ENCODE data around the gene BSDC1. TPM values are rescaled to one million over a fixed set of nuclear protein-coding genes. Genes with fewer than 3 reads are reported as not detected.

The BSDC1 gene
- polyA plus RNA-seq, 1 donor from 2014 or later, result 158 TPM

- no peak overlapping the region for H3K9ac ChIP-seq (ENCODE audit: low read length)
- no peak overlapping the region for H3K4me2 ChIP-seq (ENCODE audit: low read length)
- no peaks in the 10 kb centered on the region for H3F3A ChIP-seq (ENCODE audit: insufficient read depth, low read length, poor library complexity, severe bottlenecking)
- no peak overlapping the region for H3K4me3 ChIP-seq (ENCODE audit: low read length)
- peaks cover 11% of the 10 kb centered on the region for H3K9me3 ChIP-seq (ENCODE audit: low read length)
- no peaks in the 10 kb centered on the region for H3K79me2 ChIP-seq (replicated peaks; ENCODE audit: insufficient read depth, low read length)
- H3K9me2 ChIP-seq (ENCODE audit: insufficient read depth, low read length), result no peaks in the 10 kb centered on the region
- H4K20me1 ChIP-seq (ENCODE audit: insufficient read depth), result no peaks in the 10 kb centered on the region
- no peak overlapping the region for H3K27ac ChIP-seq (ENCODE audit: low read length)
- no peaks in the 10 kb centered on the region for H3K36me3 ChIP-seq (ENCODE audit: insufficient read depth, low read length)
- no peak overlapping the region for H2AFZ ChIP-seq (ENCODE audit: low read depth, low read length)
- TF ChIP-seq MXI1 (conservative IDR thresholded peaks at IDR 0.05; ENCODE audit: poor library complexity, severe bottlenecking) (no peak), POLR2AphosphoS5 (IDR thresholded peaks at IDR 0.05) (no peak), EP300 (conservative IDR thresholded peaks at IDR 0.05; ENCODE audit: poor library complexity, severe bottlenecking) (no peak), EZH2 (IDR thresholded peaks at IDR 0.05; ENCODE audit: borderline replicate concordance, insufficient read depth, low read length, poor library complexity, severe bottlenecking) (no peak), SMC3 (conservative IDR thresholded peaks at IDR 0.05; ENCODE audit: poor library complexity) (no peak)
- TF ChIP-seq, protein P1, sequence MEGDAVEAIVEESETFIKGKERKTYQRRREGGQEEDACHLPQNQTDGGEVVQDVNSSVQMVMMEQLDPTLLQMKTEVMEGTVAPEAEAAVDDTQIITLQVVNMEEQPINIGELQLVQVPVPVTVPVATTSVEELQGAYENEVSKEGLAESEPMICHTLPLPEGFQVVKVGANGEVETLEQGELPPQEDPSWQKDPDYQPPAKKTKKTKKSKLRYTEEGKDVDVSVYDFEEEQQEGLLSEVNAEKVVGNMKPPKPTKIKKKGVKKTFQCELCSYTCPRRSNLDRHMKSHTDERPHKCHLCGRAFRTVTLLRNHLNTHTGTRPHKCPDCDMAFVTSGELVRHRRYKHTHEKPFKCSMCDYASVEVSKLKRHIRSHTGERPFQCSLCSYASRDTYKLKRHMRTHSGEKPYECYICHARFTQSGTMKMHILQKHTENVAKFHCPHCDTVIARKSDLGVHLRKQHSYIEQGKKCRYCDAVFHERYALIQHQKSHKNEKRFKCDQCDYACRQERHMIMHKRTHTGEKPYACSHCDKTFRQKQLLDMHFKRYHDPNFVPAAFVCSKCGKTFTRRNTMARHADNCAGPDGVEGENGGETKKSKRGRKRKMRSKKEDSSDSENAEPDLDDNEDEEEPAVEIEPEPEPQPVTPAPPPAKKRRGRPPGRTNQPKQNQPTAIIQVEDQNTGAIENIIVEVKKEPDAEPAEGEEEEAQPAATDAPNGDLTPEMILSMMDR (IDR thresholded peaks at IDR 0.05; ENCODE audit: poor library complexity, severe bottlenecking), result no peak
- H3K27me3 ChIP-seq (ENCODE audit: insufficient read depth, low read depth, low read length), result no peaks in the 10 kb centered on the region
Measured at GRCh38 chr1:32411261-32411660, 17.0 kb upstream of the BSDC1 start.

- Histone ChIP-seq H4K20me1 (ENCODE audit: insufficient read depth) (no peaks in the 10 kb centered on the region), H3K36me3 (ENCODE audit: insufficient read depth, low read length) (no peaks in the 10 kb centered on the region), H2AFZ (ENCODE audit: low read depth, low read length) (no peak overlapping the region), H3K9ac (ENCODE audit: low read length) (no peak overlapping the region), H3K4me3 (ENCODE audit: low read length) (no peak overlapping the region), H3K27ac (ENCODE audit: low read length) (no peak overlapping the region), H3K9me3 (ENCODE audit: low read length) (no peaks in the 10 kb centered on the region), H3K79me2 (replicated peaks; ENCODE audit: insufficient read depth, low read length) (no peaks in the 10 kb centered on the region), H3K4me2 (ENCODE audit: low read length) (no peak overlapping the region), H3F3A (ENCODE audit: insufficient read depth, low read length, poor library complexity, severe bottlenecking) (no peaks in the 10 kb centered on the region), H3K9me2 (ENCODE audit: insufficient read depth, low read length) (no peaks in the 10 kb centered on the region), H3K27me3 (ENCODE audit: insufficient read depth, low read depth, low read length) (no peaks in the 10 kb centered on the region)
- TF ChIP-seq SMC3 (conservative IDR thresholded peaks at IDR 0.05; ENCODE audit: poor library complexity) (no peak), REST (IDR thresholded peaks at IDR 0.05; ENCODE audit: borderline replicate concordance) (no peak), RAD21 (conservative IDR thresholded peaks at IDR 0.05) (no peak), MXI1 (conservative IDR thresholded peaks at IDR 0.05; ENCODE audit: poor library complexity, severe bottlenecking) (no peak), POLR2AphosphoS5 (IDR thresholded peaks at IDR 0.05) (no peak), TAF1 (IDR thresholded peaks at IDR 0.05; ENCODE audit: low read depth) (no peak), EZH2 (IDR thresholded peaks at IDR 0.05; ENCODE audit: borderline replicate concordance, insufficient read depth, low read length, poor library complexity, severe bottlenecking) (no peak)
- TF ChIP-seq, protein P1 (IDR thresholded peaks at IDR 0.05; ENCODE audit: poor library complexity, severe bottlenecking), result no peak
Measured at GRCh38 chr1:32406629-32407111, 12.4 kb upstream of the BSDC1 start.
